Mammary epithelial cell (primary cell): ENCODE results near the gene C11orf86.

ENCODE experiments used
- CTCF ChIP-seq, 2 donors: IDR thresholded peaks in 1 of 2; conservative IDR thresholded peaks in 1 of 2; 2 replicates each; pipeline ENCODE4 v1.5.1; 2011 to 2012; ENCODE audit warnings: inconsistent platforms in 2 of 2, low read length in 2 of 2, mild to moderate bottlenecking in 2 of 2, control low read depth in 1 of 2, low read depth in 1 of 2; ENCODE audit not compliant: insufficient read depth in 1 of 2; ENCODE audit errors: extremely low read depth in 1 of 2
- EZH2 ChIP-seq: IDR thresholded peaks from 2 replicates; pipeline ENCODE4 v1.6.1; 2012; ENCODE audit warnings: low read length, inconsistent platforms, borderline replicate concordance

DNA sequence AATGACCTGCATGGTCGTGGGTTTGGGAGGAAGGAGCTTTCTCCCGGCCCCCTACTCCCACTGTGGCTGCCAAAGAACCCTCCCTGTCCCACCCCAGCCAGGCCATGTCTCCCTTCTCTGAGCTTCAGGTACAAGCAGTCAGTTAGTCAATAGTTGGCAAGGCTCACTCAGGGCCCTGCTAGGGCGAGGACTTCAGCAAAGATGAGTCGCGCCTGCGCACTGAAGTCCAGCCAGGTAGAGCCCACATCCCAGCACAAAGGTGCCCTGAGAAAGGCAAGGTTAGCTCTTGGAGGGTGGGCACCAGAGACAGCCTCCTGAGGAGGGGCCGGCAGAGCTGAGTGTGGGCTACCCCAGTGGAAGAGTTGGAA lies 11.1 kb downstream of the C11orf86 start:
- TF ChIP-seq EZH2 (no peak), CTCF (conservative IDR thresholded peaks at IDR 0.05 in 1 of 2, IDR thresholded peaks at IDR 0.05 in 1 of 2; ENCODE audit: extremely low read depth in 1 of 2, insufficient read depth in 1 of 2, low read depth in 1 of 2, low read length in 2 of 2) (no peak)
